Subcutaneous adipose tissue (tissue), 4 donors: ENCODE results near the gene FCHO1. TPM values are rescaled to one million over a fixed set of nuclear protein-coding genes. Genes with fewer than 3 reads are reported as not detected.

ENCODE experiments used
- CTCF ChIP-seq: fragments of 450-650 bp; IDR thresholded peaks from one replicate; pipeline ENCODE4 v1.5.1; 2016; ENCODE audit warnings: low read depth, mild to moderate bottlenecking, control low read depth, antibody characterized with exemption, moderate library complexity
- total RNA-seq, 4 donors: library from RNA; depleted of rRNA; stranded (reverse); fragments of >200 nt; gene quantifications; one replicate each; pipeline ENCODE4 v1.1.0, GENCODE V29; 2016

The FCHO1 gene
- total RNA-seq, 4 donors from 2014 or later = 2.1 to 5.1 (median 3.9) TPM

- no peak for TF ChIP-seq CTCF
Observed at GRCh38 chr19:17718947-17719711, 32.1 kb upstream of the FCHO1 start, which contains the start of gene MAP1S. MAP1S (plus strand) TSS chr19:17719480; CDS start chr19:17719503, 23 bp downstream.

- no peak for TF ChIP-seq CTCF
Observed at GRCh38 chr19:17719730-17720400, 31.4 kb upstream of the FCHO1 start.

DNA sequence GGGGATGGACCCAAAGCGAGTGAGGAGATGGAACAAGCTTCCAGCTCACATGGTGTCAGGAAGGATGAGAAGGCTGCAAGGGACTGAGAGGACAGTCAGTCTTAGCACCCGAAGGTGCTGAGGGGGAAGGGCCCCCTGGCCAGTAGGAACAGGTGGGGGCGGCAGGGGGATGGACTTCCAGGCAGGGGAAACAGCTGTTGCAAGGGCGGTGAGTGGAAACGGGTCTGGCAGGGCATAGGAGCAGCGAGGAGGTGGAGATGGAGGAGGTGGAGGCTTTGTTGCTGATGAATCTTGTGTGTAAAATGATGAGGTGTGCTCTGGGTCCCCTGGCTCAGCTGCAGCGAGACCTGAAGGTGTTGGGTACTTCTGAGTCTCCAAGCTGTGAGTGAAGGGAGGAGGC is 30.8 kb upstream of the FCHO1 start:
- no peak for TF ChIP-seq CTCF

GRCh38 chr19:17721111-17721628 is 30.1 kb upstream of the FCHO1 start:
- no peak for TF ChIP-seq CTCF

DNA sequence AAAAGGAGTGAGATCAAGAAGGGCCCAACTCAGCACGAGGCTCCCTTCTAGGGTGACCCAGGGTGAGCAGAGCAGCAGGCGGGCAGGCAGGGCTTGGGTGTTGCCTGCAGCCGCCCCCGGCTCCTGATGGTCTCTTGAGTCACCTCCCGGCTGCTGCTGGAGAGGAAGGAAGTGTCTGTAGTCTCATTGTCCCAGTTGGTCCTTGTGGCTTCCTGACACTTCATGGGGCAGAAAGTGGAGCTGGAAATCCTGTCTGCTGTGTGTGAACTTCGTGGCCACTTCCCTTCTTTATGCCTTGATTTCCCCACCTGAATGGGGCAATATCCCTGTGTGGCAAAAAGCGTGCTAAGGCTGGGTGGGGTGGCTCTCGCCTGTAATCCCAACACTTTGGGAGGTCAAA is 29.5 kb upstream of the FCHO1 start:
- no peak for TF ChIP-seq CTCF

DNA sequence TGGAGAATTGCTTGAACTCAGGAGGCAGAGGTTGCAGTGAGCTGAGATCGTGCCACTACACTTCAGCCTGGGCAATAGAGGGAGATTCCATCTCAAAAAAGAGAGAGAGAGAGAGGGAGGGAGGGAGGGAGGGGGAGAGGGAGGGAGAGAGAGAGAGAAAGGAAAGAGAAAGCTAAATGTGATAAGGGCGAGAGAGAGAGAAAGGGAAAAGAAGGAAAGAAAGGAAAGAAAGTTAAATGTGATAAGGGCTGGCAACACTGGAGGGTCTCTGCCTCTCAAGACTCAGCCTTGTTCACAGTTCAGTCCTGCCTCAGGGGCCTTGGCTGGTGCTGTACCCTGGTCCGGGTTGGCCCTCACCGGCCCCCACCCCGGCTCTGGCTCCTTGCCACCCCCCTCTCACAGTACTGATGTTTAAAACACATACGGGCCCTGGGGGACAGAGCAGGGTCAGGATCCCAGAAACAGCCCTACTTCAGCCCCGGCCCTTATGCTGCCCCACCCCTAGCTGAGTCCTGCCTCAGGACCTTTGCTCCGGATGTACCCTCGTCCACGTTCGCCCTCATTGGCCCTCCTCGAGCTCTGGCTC is 28.5 kb upstream of the FCHO1 start:
- TF ChIP-seq CTCF = no peak

DNA sequence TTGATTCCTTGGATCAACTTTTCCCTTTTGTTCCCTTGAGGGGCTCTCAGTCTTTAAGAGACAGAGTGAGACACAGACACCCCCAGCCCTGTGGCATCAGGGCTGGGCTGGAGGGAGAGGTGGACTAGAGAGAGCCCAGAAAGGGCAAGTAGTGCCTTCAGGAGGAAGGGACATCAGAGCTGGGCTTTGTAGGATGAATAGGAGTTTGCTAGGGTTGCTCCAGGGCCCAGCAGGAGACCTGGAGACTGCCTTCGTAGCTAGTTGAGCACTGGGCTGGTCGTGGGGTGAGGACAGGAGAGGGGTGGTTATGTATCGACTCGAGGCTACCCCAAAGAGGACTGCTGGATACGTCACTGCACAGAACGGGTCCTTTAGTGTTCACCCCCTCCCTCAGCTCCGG is 26.6 kb upstream of the FCHO1 start:
- TF ChIP-seq CTCF = no peak
